Retinal pigment epithelial cell (primary cell): Measurements from ENCODE around the gene MARCHF9.

Experiments
- DNase-seq: peaks from one replicate; pipeline ENCODE4 v3.0.0-alpha.2; 2010; ENCODE audit warnings: low read depth
- H3K4me3 ChIP-seq: 2 replicates; pipeline ENCODE4 v1.5.1; 2011; ENCODE audit warnings: mild to moderate bottlenecking, low read length, control low read depth, moderate library complexity
- TF ChIP-seq, protein P1 (sequence below): conservative IDR thresholded peaks from 2 replicates; pipeline ENCODE4 v1.5.1; 2011; ENCODE audit warnings: low read depth, low read length, control low read depth, inconsistent platforms

The MARCHF9 gene

DNA sequence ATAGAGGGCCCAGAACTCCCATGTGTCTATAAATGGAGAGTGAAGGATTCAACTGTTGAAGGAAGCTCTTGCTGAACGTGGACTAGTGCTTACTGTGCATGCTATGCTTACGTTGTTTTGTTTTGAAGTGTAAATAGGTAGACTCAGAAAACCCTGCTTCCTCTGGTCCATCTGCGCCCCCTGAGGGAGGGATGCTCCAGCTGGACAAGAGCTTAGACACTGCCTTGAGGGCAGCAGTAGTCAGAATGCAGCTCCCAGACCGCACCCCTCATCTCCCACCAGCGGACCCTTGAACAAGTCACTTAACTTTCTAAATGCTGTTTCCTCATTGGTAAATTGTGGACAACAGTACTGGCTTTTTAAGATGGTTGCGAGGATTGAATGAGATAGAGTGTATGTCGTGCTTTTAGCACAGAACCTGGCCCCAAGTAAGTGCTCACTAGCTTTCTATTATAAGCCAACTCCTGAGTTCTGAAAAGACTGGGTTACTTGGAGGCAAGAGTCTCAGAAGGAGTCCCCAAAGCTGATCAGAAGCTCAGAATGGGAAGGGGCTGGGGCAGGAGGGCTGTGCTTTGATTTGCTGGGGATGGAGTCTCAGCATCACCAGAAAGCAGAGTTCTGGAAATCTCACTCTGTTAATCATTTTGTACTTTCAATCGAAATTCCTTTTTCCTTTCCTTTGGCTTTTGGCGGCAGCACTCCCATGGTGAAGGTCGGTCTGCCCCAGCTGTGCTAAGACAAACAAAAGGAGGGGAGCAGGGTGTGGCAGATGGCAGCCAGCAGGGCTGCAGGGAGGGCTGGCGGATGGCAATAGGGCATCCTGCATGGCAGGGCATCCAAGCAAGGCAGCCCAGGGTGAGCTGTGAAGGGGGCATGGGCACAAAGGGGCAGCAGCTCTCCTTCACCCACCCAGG, 31.9 kb upstream of the MARCHF9 start:
- no peak for DNase-seq
- no peak overlapping the region for H3K4me3 ChIP-seq
- TF ChIP-seq, protein P1, sequence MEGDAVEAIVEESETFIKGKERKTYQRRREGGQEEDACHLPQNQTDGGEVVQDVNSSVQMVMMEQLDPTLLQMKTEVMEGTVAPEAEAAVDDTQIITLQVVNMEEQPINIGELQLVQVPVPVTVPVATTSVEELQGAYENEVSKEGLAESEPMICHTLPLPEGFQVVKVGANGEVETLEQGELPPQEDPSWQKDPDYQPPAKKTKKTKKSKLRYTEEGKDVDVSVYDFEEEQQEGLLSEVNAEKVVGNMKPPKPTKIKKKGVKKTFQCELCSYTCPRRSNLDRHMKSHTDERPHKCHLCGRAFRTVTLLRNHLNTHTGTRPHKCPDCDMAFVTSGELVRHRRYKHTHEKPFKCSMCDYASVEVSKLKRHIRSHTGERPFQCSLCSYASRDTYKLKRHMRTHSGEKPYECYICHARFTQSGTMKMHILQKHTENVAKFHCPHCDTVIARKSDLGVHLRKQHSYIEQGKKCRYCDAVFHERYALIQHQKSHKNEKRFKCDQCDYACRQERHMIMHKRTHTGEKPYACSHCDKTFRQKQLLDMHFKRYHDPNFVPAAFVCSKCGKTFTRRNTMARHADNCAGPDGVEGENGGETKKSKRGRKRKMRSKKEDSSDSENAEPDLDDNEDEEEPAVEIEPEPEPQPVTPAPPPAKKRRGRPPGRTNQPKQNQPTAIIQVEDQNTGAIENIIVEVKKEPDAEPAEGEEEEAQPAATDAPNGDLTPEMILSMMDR: no peak

DNA sequence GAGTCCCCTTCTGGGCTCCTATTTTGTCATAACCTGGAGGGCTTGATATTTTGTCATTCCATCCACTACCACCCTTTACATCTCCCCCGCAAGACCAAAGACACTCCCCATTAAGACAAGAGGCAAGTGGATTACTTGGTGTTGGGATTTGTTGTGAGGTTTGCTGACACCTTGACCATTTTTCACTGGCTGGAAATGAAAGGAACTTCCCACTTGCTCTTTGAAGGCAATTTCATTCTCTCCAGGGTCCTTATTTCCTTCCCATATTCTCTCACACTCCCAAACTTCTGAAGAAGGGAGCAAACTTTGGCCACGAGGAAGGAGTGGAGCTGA, 31.3 kb upstream of the MARCHF9 start:
- H3K4me3 ChIP-seq: no peak overlapping the region
- DNase-seq: no peak
- TF ChIP-seq, protein P1: no peak

DNA sequence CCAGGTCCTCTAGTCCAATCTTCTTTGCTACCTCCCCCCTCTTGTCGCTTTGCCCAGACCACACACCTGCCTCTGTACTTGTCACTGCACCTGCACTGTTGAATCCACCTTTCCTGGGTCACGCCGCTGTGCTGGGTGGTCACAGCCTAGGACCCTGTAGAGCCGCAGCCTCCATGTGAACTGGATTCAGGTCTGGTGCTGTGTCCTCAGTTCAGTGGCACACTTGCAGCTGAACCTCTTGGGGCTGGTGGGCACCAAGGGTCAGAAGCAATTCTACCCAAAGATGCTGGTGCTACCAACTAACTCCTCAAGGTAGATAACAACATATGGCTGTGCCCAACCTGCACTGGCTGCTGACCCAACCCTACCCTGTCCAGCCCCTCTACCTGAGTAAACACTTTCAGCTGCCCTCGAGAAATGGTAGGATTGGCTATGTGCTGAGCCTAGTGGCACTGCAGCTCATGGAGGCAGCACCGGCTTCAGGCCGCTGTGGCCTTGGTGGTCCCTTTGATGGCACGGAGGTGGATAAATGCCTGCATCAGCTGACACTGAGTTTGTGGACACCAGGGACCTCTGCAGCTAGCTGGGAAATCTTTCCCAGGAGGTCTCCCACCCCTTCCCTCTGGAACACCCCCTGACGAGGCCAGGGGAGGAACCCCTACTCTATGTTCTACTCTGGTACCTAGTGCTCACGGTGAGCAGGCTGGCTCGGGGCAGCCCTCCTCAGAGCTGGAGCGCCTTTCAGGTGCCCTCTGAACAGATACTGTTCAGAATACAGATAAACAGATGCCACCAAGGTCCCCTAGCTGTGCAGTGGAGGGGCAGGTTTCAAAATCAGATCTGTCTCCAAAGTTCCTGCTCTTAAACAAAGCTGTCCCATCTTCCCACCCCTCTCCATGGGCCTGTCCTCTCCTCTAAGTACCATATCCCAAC, 30.6 kb upstream of the MARCHF9 start:
- TF ChIP-seq, protein P1: no peak
- no peak for DNase-seq
- no peak overlapping the region for H3K4me3 ChIP-seq

DNA sequence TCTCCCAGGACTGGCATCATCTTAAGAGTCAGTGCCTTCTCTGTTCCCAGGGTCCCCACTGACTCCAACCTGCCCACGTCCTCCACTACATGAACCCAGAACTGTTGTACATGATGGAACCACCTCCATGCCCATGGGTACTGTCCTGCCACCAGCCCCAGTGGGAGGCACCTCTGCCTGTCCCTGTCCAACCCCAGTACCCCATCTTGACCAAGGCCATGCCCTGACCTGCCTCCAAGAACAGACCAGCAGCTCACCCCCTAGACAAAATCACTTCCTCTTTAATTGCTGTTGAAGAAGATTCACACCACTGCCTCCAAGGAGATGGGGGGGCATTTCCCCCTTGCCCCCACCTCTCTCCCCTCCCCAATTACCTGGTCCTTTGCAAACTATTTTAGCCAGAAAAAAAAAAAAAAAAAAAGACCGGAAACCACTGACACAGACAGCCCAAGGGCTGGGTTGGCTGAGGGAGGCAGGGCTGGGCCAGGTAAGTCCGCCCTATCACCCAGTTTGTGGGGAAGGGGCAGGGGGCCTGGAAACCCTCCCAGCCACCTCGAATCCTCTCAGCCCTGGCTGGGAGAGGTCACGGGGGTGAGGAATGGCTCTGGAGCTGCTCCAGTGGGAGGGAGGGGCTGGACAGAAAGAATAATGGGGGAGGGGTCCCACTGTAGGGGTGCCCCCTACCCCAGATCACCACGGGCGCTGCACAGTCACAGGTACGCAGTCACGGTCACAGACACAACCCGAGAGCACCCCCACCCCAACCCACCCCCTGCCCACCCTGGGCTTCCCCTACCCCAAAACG, 29.8 kb upstream of the MARCHF9 start:
- TF ChIP-seq, protein P1: no peak
- H3K4me3 ChIP-seq: no peak overlapping the region
- DNase-seq: no peak

DNA sequence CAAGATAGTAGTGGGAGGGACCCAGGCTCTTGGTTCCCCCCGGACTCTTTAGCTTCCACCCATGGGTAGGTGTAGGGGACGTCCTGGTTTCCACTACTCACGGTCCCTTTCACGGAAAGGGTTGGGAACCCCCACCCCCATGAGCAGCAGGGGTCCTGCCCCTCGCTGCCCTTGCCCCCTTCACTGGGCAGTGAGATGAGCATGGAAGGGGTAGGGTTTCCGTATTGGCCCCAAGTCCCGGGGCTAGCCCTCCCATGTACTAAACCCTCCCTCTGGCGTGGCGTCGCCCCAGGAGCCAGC, 29.1 kb upstream of the MARCHF9 start:
- TF ChIP-seq, protein P1: no peak
- no peak for DNase-seq
- no peak overlapping the region for H3K4me3 ChIP-seq

DNA sequence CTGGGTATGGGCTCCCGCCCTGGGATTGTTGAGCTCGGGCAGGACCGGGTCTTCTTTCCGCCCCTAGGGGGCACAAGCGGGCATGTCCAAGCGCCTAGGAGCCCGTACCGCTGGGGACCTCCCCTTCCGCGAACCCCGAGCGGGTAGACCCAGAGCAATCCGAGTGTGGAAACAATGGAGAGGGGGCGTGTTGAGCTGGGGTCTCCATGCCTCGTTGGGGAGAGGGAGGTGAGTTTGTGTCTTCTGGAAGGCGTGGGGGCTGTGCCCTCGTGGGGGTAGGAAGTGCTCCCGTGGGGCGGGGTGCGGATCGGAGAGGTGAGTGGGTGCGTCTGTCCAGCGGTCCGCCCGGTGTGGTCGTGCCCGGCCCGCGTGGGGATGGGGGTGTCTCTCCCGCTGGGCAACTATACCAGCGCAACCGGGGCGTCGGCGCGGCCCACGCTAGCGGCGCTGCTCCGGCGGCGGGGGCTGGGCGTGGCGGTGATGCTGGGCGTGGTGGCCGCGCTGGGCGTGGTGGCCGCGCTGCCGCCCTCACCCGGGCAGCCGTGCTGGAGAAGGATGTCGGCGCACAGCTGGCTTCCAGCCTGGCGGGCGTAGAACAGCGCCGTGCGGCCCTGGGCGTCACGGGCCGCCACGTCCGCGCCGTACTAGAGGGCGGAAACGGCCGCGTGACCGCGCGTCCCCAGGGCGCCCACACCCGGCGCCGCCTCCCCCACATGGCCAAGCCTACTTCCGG, 28.6 kb upstream of the MARCHF9 start:
- no peak for DNase-seq
- H3K4me3 ChIP-seq: peak overlapping the region; percentile 57

More for the DNA sequence above, 28.6 kb upstream of the MARCHF9 start:
- TF ChIP-seq, protein P1: peak; percentile 82
